Iris pigment epithelial cell (primary cell): ENCODE measurements around the gene PRKAR2B.

ENCODE experiments used
- DNase-seq: peaks from one replicate; pipeline ENCODE4 v3.0.0-alpha.2; 2011; ENCODE audit warnings: low read depth

Gene PRKAR2B

DNA sequence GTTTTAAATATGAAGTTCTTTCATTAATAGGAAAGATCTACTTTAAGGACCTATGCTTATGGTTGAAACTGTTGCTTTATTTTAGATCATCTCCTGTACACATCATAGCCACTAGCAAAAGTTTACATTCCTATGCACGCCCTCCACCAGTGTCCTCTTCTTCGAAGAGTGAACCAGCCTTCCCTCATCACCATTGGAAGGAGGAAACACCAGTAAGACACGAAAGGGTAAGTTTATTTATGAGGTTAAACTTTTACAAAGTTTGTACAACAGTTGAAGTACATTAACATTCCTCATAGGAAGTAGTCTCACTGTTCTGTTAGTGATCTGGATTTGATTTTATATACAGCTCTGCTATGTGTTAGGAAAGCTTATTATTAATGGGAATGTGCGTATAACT lies 141.2 kb downstream of the PRKAR2B start:
- DNase-seq, result peak; percentile 26

- DNase-seq, result peak; percentile 68
Observed at GRCh38 chr7:107186240-107186639, 141.7 kb downstream of the PRKAR2B start.

DNA sequence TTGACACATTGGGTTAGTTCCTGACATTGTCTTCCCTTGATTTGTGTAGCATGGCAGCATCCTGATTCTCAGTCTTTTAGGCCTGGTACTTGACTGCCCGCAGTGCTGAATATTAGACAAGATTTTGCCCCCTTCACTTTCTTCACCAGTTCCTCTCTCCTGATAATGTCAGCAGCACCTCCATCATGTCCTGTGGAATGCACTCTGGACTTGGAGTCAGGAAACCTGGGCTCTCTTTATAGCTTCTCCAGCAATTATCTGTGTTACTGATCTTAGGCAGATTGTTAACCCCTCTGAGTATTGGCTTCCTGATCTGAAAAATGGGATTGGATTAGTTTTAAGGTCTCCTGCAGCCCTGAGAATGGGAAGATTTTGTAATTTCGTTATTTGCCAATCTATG lies 143.3 kb downstream of the PRKAR2B start:
- DNase-seq, result no peak

GRCh38 chr7:107190090-107190489 lies 145.6 kb downstream of the PRKAR2B start:
- DNase-seq, result no peak

DNA sequence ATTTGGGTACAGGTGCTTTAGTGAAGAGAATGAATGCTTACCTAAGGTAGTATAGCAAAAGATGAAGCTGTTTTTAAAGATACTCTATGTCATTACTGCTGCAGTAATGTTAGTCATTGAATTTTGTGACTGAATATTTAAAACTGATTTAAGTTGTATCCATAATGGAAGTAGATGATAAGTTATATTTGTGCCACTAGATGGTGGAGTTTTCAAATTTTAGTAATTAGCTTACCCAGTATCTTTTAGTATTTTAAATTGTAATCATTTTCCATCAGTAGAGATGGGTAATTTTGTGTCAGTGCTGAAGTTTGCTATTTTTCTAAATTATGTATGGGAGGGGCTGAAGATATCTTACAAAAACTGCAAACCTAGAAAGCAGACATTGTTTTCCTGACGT lies 149.5 kb downstream of the PRKAR2B start:
- DNase-seq, result no peak

- DNase-seq, result no peak
Observed at GRCh38 chr7:107196834-107197610, 152.5 kb downstream of the PRKAR2B start.

DNA sequence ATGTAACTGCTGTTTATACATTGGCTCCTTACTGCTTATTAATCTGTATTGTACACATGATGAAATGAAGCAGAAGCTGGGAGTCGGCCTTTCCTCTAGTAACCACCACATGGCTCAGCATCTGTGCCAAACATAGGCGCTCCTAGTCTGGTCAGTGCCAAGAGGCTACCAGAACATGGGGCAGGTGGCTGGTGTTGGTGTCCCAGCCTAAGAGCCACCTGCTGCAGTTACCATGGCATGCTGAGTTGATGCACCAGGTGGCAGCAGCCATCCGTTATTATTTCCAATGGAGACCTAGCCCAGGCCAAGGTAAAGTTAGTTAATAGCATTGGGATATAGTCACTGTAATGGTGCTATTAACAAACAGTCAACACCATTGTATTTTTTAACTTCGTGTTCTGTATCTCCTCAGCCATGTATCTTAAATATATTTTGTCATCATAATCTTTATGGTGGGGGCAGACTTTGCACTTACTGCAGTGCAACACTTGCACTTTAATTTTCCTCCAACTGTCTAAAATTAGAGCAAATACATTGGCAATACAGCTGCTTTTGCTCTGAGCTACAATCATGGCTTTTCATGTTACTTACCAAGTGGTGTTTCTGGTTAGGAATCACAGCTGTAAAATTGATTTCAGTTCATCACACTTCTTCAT lies 157.4 kb downstream of the PRKAR2B start:
- peak; percentile 28 for DNase-seq

DNA sequence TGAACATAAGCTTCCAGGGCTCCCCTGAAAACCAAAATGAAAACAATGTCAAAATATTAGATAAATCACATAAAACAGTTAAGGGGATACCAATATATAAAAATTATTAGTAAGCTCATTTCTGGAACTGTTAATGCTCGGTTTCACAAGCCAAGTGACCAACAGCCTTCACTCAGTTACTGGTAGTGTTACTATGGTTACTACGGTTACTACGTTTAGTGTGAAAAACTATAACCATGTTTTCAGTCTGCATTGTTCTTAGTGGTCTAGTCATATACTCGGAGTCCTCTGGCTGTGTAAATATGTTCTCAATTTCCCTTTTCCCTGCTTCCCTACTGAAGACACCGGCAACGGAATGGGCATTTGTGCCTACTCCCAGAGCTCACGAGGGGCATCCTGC lies 159.1 kb downstream of the PRKAR2B start:
- DNase-seq, result no peak

GRCh38 chr7:107206136-107206535 lies 161.6 kb downstream of the PRKAR2B start:
- no peak for DNase-seq

DNA sequence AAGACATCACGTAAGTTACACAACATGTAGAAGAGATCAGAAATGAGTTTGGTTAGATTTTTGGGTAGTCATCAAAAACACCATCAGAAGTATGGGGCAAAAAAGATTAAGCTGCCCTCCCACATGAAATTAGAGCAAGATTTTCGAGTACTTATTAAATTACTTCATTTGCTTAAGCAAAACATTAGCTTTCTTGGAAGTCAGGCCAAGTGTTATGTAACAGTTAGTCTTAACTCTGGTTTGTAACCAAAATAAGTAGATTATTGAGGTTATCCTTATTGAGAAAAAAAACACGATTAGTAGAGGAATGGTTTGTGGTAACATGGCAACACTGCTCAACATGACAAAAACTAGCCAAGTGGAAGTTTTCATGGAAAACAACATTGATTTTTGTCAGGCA lies 162.2 kb downstream of the PRKAR2B start:
- no peak for DNase-seq

DNA sequence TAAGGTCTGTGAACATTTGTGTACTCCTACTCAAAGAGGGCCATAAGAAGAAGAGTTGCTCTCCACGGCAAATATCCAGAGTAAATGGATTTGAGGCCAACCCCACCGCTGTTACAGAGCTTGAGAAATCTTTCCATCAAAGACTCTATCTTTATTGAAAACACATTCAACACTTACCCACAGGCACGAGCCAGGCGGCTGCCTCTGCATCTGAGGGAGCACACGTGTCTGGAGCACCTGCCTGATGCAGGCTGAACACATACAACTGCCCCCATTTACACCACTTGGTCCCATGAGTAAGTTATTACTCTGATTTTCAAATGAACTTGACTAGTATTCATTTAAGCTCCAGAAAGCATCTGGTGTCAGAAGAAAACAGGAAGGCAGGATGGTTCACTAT lies 163.0 kb downstream of the PRKAR2B start:
- DNase-seq, result no peak

GRCh38 chr7:107208024-107208521 lies 163.6 kb downstream of the PRKAR2B start:
- peak; percentile 28 for DNase-seq

DNA sequence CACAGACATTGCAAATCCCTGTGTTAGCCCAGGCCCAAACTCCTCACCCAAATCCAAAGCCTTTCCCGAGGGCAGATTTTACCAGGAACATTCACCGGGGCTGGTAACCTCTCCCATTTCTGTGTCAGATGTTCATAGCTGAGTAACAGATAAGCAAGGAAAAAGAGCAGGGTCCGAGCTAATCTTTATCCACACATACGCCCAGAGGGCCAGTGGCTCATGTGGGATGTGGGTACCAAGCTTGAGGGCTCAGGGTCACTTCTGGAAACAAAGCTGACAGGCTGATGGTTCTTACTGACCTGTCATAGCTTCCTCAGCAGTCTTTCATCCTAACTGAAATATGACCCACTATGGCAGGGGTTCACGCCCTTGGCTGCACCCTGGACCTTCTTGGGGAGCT lies 164.1 kb downstream of the PRKAR2B start:
- DNase-seq, result no peak

DNA sequence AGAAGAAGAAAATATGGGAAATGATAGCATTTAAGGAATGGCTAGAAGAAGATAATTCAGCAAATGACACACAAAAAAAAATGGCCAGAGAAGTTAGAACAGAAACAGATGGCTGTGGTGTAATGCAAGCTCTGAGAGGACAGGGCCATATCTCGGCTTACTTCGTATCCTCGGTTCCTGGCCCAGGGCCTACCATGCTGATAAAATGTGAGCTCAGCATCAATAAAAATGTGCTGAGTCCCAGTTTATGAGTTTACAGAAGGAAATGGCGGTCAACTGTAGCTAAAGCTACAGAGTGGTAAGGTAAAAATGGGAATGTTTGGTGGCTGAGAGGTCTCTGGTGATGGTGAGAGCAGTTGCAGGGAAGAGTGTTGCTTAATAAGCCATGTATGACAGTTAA lies 165.1 kb downstream of the PRKAR2B start:
- no peak for DNase-seq

- DNase-seq, result no peak
Observed at GRCh38 chr7:107210400-107210799, 165.9 kb downstream of the PRKAR2B start.
